SU-DHL-6 (cell line): ENCODE results near the gene MBD5.

Experiments used
- H2AFZ ChIP-seq: fragments of 200-600 bp; sonication (generic); 2 replicates; pipeline ENCODE4 v1.6.1; 2014; ENCODE audit warnings: low read depth, mild to moderate bottlenecking, moderate library complexity, mixed read lengths, antibody characterized with exemption, low read length; ENCODE audit not compliant: severe bottlenecking
- H3F3A ChIP-seq: fragments of 200-600 bp; shearing (Covaris generic); 2 replicates; pipeline ENCODE4 v1.6.0; 2016; ENCODE audit warnings: antibody characterized with exemption, mild to moderate bottlenecking; ENCODE audit not compliant: insufficient read depth
- H3K27ac ChIP-seq: fragments of 200-600 bp; sonication (generic); 2 replicates; pipeline ENCODE4 v1.5.1; 2016; ENCODE audit warnings: low read depth, mild to moderate bottlenecking, low read length, moderate library complexity, mixed read lengths
- H3K27me3 ChIP-seq: fragments of 200-600 bp; sonication (generic), shearing (Covaris generic); 2 replicates; pipeline ENCODE4 v1.6.0; 2014; ENCODE audit warnings: mild to moderate bottlenecking, low read length
- H3K36me3 ChIP-seq: fragments of 200-600 bp; sonication (generic); 2 replicates; pipeline ENCODE4 v1.6.1; 2014; ENCODE audit warnings: mild to moderate bottlenecking, low read length, mixed read lengths
- H3K4me2 ChIP-seq: fragments of 300-600, 200-600 bp; shearing (Covaris generic), sonication (generic); 2 replicates; pipeline ENCODE4 v1.6.0; 2014; ENCODE audit warnings: low read length, low read depth, mild to moderate bottlenecking; ENCODE audit not compliant: poor library complexity, severe bottlenecking
- H3K4me3 ChIP-seq: fragments of 200-600 bp; sonication (generic); 2 replicates; pipeline ENCODE4 v1.5.1; 2014; ENCODE audit warnings: antibody characterized with exemption, low read length, mild to moderate bottlenecking, mixed read lengths; ENCODE audit not compliant: insufficient read depth, poor library complexity, severe bottlenecking
- H3K79me2 ChIP-seq: fragments of 200-600 bp; sonication (generic); 2 replicates; pipeline ENCODE4 v1.6.1; 2014; ENCODE audit warnings: mild to moderate bottlenecking, low read length, moderate library complexity; ENCODE audit not compliant: insufficient read depth
- H3K9ac ChIP-seq: fragments of 200-600 bp; sonication (generic); 2 replicates; pipeline ENCODE4 v1.7.0; 2014; ENCODE audit warnings: mild to moderate bottlenecking, low read length
- H3K9me2 ChIP-seq: fragments of 200-600 bp; sonication (generic); replicated peaks from 2 replicates; pipeline ENCODE4 v1.6.1; 2014; ENCODE audit warnings: low read length; ENCODE audit not compliant: insufficient read depth
- H3K9me3 ChIP-seq: fragments of 200-600 bp; sonication (generic); 2 replicates; pipeline ENCODE4 v1.6.1; 2014; ENCODE audit warnings: low read length, mixed read lengths; ENCODE audit not compliant: insufficient read depth
- H4K20me1 ChIP-seq: fragments of 200-600 bp; sonication (generic); 2 replicates; pipeline ENCODE4 v1.6.1; 2014; ENCODE audit warnings: low read depth, mild to moderate bottlenecking, antibody characterized with exemption, low read length, moderate library complexity, mixed read lengths
- EZH2phosphoT487 ChIP-seq: fragments of 200-600 bp; sonication (generic), shearing (Covaris generic); conservative IDR thresholded peaks from 2 replicates; pipeline ENCODE4 v1.6.1; 2018; ENCODE audit warnings: mild to moderate bottlenecking, antibody characterized with exemption, low read length, moderate library complexity, mixed read lengths
- TF ChIP-seq, protein P1 (sequence below): fragments of 200-600 bp; sonication (generic); IDR thresholded peaks from one replicate; pipeline ENCODE4 v1.5.1; 2017; ENCODE audit warnings: antibody characterized with exemption, mild to moderate bottlenecking, low read length, moderate library complexity; ENCODE audit not compliant: insufficient read depth, poor library complexity, severe bottlenecking

MBD5 gene

GRCh38 chr2:148237911-148238310 is 217.0 kb downstream of the MBD5 start:
- Histone ChIP-seq H3K9me2 (no peaks in the 10 kb centered on the region), H4K20me1 (no peaks in the 10 kb centered on the region), H2AFZ (no peak overlapping the region), H3K36me3 (no peaks in the 10 kb centered on the region; the same call in 1 of the 2 replicates), H3K9me3 (no peaks in the 10 kb centered on the region; the same call in 1 of the 2 replicates), H3K4me3 (no peak overlapping the region), H3K4me2 (no peak overlapping the region), H3K79me2 (no peaks in the 10 kb centered on the region), H3F3A (no peaks in the 10 kb centered on the region), H3K9ac (no peak overlapping the region), H3K27me3 (no peaks in the 10 kb centered on the region), H3K27ac (no peak overlapping the region)
- TF ChIP-seq, protein P1, sequence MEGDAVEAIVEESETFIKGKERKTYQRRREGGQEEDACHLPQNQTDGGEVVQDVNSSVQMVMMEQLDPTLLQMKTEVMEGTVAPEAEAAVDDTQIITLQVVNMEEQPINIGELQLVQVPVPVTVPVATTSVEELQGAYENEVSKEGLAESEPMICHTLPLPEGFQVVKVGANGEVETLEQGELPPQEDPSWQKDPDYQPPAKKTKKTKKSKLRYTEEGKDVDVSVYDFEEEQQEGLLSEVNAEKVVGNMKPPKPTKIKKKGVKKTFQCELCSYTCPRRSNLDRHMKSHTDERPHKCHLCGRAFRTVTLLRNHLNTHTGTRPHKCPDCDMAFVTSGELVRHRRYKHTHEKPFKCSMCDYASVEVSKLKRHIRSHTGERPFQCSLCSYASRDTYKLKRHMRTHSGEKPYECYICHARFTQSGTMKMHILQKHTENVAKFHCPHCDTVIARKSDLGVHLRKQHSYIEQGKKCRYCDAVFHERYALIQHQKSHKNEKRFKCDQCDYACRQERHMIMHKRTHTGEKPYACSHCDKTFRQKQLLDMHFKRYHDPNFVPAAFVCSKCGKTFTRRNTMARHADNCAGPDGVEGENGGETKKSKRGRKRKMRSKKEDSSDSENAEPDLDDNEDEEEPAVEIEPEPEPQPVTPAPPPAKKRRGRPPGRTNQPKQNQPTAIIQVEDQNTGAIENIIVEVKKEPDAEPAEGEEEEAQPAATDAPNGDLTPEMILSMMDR: no peak
- no peak for TF ChIP-seq EZH2phosphoT487

GRCh38 chr2:148238561-148238960 is 217.7 kb downstream of the MBD5 start:
- H3K27me3 ChIP-seq: no peaks in the 10 kb centered on the region
- no peaks in the 10 kb centered on the region; the same call in 1 of the 2 replicates for H3K36me3 ChIP-seq
- no peak overlapping the region for H3K4me3 ChIP-seq
- no peak overlapping the region for H3K4me2 ChIP-seq
- H3K79me2 ChIP-seq: no peaks in the 10 kb centered on the region
- no peak for TF ChIP-seq EZH2phosphoT487
- TF ChIP-seq, protein P1: no peak
- H3K9me3 ChIP-seq: no peaks in the 10 kb centered on the region; the same call in 1 of the 2 replicates
- no peaks in the 10 kb centered on the region for H3K9me2 ChIP-seq
- H3K27ac ChIP-seq: no peak overlapping the region
- no peaks in the 10 kb centered on the region for H3F3A ChIP-seq
- H4K20me1 ChIP-seq: no peaks in the 10 kb centered on the region
- H2AFZ ChIP-seq: no peak overlapping the region
- no peak overlapping the region for H3K9ac ChIP-seq

DNA sequence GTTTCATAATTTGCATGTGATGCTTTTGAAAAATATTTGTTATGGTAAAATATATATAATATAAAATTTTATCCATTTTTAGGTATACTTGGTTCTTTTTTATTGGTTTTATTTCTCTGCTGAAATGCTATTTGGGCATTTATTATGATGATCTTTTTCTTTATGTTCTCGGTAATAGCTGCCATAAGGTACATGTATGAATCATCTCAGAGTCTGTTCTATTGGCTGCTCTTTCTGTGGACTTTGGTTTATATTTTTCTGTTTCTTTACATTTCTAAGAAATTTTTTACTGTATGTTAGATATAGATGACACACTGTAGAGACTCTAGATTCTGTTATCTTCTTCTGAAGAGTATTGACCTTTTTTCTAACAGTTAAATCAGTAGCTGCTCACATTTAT is 219.9 kb downstream of the MBD5 start:
- Histone ChIP-seq H3K36me3 (no peaks in the 10 kb centered on the region; the same call in 1 of the 2 replicates), H3K9me2 (no peaks in the 10 kb centered on the region), H3K27me3 (no peaks in the 10 kb centered on the region), H3K9ac (no peak overlapping the region), H3K4me3 (no peak overlapping the region), H3F3A (no peaks in the 10 kb centered on the region), H4K20me1 (no peaks in the 10 kb centered on the region), H3K4me2 (no peak overlapping the region), H3K27ac (no peak overlapping the region), H3K9me3 (no peaks in the 10 kb centered on the region; the same call in 1 of the 2 replicates), H2AFZ (no peak overlapping the region), H3K79me2 (no peaks in the 10 kb centered on the region)
- TF ChIP-seq, protein P1: no peak
- TF ChIP-seq EZH2phosphoT487: no peak
